IMR-90 (cell line): ENCODE data around the gene AGPS. TPM values are rescaled to one million over a fixed set of nuclear protein-coding genes. Genes with fewer than 3 reads are reported as not detected.
"Not testable (repeated sequence)": the region's sequence is repeated elsewhere in the genome, so short reads cannot be mapped to it uniquely, and the experiment has no call there.

Source experiments
- ATAC-seq: fragments of 200-7000 bp; cut with Tn5 transposase; 2 replicates; pipeline ENCODE4 v1.9.1; 2020; ENCODE audit warnings: low read depth, mild to moderate bottlenecking, moderate library complexity
- BruUV-seq: library from RNA; stranded (reverse); fragments of 400-500 nt; replicated peaks from 2 replicates; lab custom pipeline; 2021; lab: Mats Ljungman, UMichigan
- CTCF ChIA-PET: fragments of 300-600 bp; formaldehyde crosslinking; extraction: SDS; loops from one replicate; lab custom pipeline; 2021; ENCODE audit warnings: antibody characterized with exemption; lab: Yijun Ruan, JAX
- POLR2A ChIA-PET: fragments of 300-600 bp; sonication (Branson Sonifier 250); formaldehyde crosslinking; loops from one replicate; lab custom pipeline; 2022; ENCODE audit warnings: antibody characterized with exemption; ENCODE audit not compliant: unreplicated experiment; lab: Charles Lee
- DNase-seq: peaks from one replicate; pipeline ENCODE4 v3.0.0; 2013
- H2AFZ ChIP-seq: replicated peaks from 2 replicates; pipeline ENCODE3; 2013; ENCODE audit warnings: low read length, mild to moderate bottlenecking; ENCODE audit not compliant: poor library complexity
- H2AK5ac ChIP-seq: 2 replicates; pipeline ENCODE4 v1.6.1; 2013; ENCODE audit warnings: low read depth, low read length, inconsistent platforms
- H2AK9ac ChIP-seq: replicated peaks from 2 replicates; pipeline ENCODE3; 2013; ENCODE audit warnings: mild to moderate bottlenecking, low read depth, low read length, moderate library complexity; ENCODE audit not compliant: poor library complexity
- H2BK120ac ChIP-seq: 2 replicates; pipeline ENCODE4 v1.6.1; 2013; ENCODE audit warnings: low read depth, low read length, inconsistent platforms
- H2BK15ac ChIP-seq: 3 replicates; pipeline ENCODE4 v1.6.1; 2013; ENCODE audit warnings: low read depth, low read length, inconsistent platforms
- H2BK20ac ChIP-seq: 2 replicates; pipeline ENCODE4 v1.6.1; 2013; ENCODE audit warnings: low read depth, mild to moderate bottlenecking, inconsistent platforms, low read length, moderate library complexity
- H2BK5ac ChIP-seq: 2 replicates; pipeline ENCODE4 v1.6.1; 2013; ENCODE audit warnings: mild to moderate bottlenecking, low read depth, low read length, inconsistent platforms; ENCODE audit not compliant: poor library complexity, severe bottlenecking
- H3K14ac ChIP-seq: replicated peaks from 2 replicates; pipeline ENCODE4 v1.6.1; 2013; ENCODE audit warnings: low read depth, low read length, inconsistent platforms
- H3K18ac ChIP-seq: 2 replicates; pipeline ENCODE4 v1.6.1; 2013; ENCODE audit warnings: low read depth, low read length, control low read depth
- H3K23ac ChIP-seq: 2 replicates; pipeline ENCODE4 v1.6.1; 2013; ENCODE audit warnings: low read depth, low read length, inconsistent platforms
- H3K27ac ChIP-seq: 2 replicates; pipeline ENCODE4 v1.5.1; 2013; ENCODE audit warnings: mild to moderate bottlenecking, control low read depth, low read length; ENCODE audit not compliant: insufficient read depth
- H3K27me3 ChIP-seq: 2 replicates; pipeline ENCODE4 v1.6.1; 2013; ENCODE audit warnings: low read length; ENCODE audit not compliant: control insufficient read depth, insufficient read depth
- H3K36me3 ChIP-seq: 2 replicates; pipeline ENCODE4 v1.6.1; 2013; ENCODE audit warnings: low read length, mixed read lengths; ENCODE audit not compliant: control insufficient read depth, insufficient read depth
- H3K4ac ChIP-seq: 2 replicates; pipeline ENCODE4 v1.6.1; 2013; ENCODE audit warnings: low read depth, low read length, inconsistent platforms
- H3K4me1 ChIP-seq: 2 replicates; pipeline ENCODE4 v1.6.1; 2013; ENCODE audit warnings: low read length, mixed read lengths; ENCODE audit not compliant: control insufficient read depth, insufficient read depth
- H3K4me2 ChIP-seq: 2 replicates; pipeline ENCODE4 v1.6.1; 2013; ENCODE audit warnings: low read depth, mild to moderate bottlenecking, control low read depth, low read length, moderate library complexity
- H3K4me3 ChIP-seq: 2 replicates; pipeline ENCODE4 v1.5.1; 2013; ENCODE audit warnings: low read depth, mild to moderate bottlenecking, control low read depth, low read length, moderate library complexity; ENCODE audit not compliant: insufficient read depth
- H3K56ac ChIP-seq: 2 replicates; pipeline ENCODE4 v1.6.1; 2013; ENCODE audit warnings: low read length, inconsistent platforms; ENCODE audit not compliant: insufficient read depth; ENCODE audit errors: extremely low read depth
- H3K79me1 ChIP-seq, 2 experiments: 2 replicates each; pipeline ENCODE4 v1.6.1; 2013; ENCODE audit warnings: low read length in 2 of 2, inconsistent platforms in 1 of 2, low read depth in 1 of 2
- H3K9ac ChIP-seq: 2 replicates; pipeline ENCODE4 v1.6.1; 2013; ENCODE audit warnings: low read depth, low read length, control low read depth
- H3K9me1 ChIP-seq: 2 replicates; pipeline ENCODE4 v1.6.1; 2013; ENCODE audit warnings: low read length, inconsistent platforms; ENCODE audit not compliant: insufficient read depth
- H3K9me3 ChIP-seq: 2 replicates; pipeline ENCODE4 v1.6.1; 2013; ENCODE audit warnings: low read length; ENCODE audit not compliant: control insufficient read depth, insufficient read depth
- H4K20me1 ChIP-seq: 2 replicates; pipeline ENCODE4 v1.6.1; 2013; ENCODE audit warnings: low read length, inconsistent platforms; ENCODE audit not compliant: insufficient read depth
- H4K5ac ChIP-seq: 2 replicates; pipeline ENCODE4 v1.6.1; 2013; ENCODE audit warnings: mild to moderate bottlenecking, low read depth, low read length, control low read depth
- H4K8ac ChIP-seq, 2 experiments: 2 replicates each; pipeline ENCODE4 v1.6.1; 2013; ENCODE audit warnings: low read depth in 2 of 2, low read length in 2 of 2, control low read depth in 1 of 2, inconsistent platforms in 1 of 2
- H4K91ac ChIP-seq: 2 replicates; pipeline ENCODE4 v1.6.1; 2013; ENCODE audit warnings: low read depth, low read length, inconsistent platforms; ENCODE audit not compliant: insufficient read depth
- WGBS, 2 experiments: methylation state at CpG; one replicate each; pipeline versions ENCODE4 v1.1.5 to v1.1.7; 2013; ENCODE audit warnings: missing lambda C conversion rate in 2 of 2; ENCODE audit not compliant: insufficient read length in 1 of 2; ENCODE audit errors: extremely low coverage in 2 of 2; 5-methylcytosine and 5-hydroxymethylcytosine counted together
- dilution Hi-C: fragments of 300-500 bp; cut with HindIII; formaldehyde crosslinking; loops from one replicate; pipeline ENCODE4 v1.14.3; 2018; ENCODE audit warnings: low sequenced_read_pairs; ENCODE audit not compliant: unreplicated experiment
- in situ Hi-C: fragments of 300-500 bp; cut with MboI; formaldehyde crosslinking; loops from 3 replicates; pipeline ENCODE4 v1.14.3; 2019; ENCODE audit warnings: low sequenced_read_pairs, inconsistent platforms, mixed read lengths
- intact Hi-C: fragments of 100-400 bp; cut with micrococcal nuclease; formaldehyde crosslinking; loops from 2 replicates; pipeline ENCODE4 v1.10.0; 2022
- polyA plus RNA-seq, 3 experiments: library from polyadenylated mRNA; depleted of rRNA; stranded (reverse); fragments of >200 nt; gene quantifications; 2 replicates each; pipeline ENCODE4 v1.2.3, GENCODE V29; 2012; ENCODE audit warnings: low replicate concordance in 1 of 3
- total RNA-seq: library from RNA; depleted of rRNA; stranded (reverse); fragments of >200 nt; gene quantifications from 2 replicates; pipeline ENCODE4 v1.2.3, GENCODE V29; 2012

Gene AGPS
- total and polyA plus RNA-seq, 2 of the 4 experiments (the other 2 are of a cell fraction) = 6.6 to 18.6 TPM

GRCh38 chr2:177354541-177354940 lies 38.0 kb upstream of the AGPS start:
- H4K5ac ChIP-seq, H3K4me3 ChIP-seq, H2BK120ac ChIP-seq, ATAC-seq, H3K14ac ChIP-seq, POLR2A ChIA-PET, H4K8ac ChIP-seq, in situ Hi-C loops, H3K4ac ChIP-seq, H3K36me3 ChIP-seq, H3K4me2 ChIP-seq, H3K27ac ChIP-seq, H3K4me1 ChIP-seq, H4K20me1 ChIP-seq, CTCF ChIA-PET, dilution Hi-C loops, DNase-seq, H3K56ac ChIP-seq, H2AFZ ChIP-seq, H3K18ac ChIP-seq, H3K9me3 ChIP-seq, H3K23ac ChIP-seq, BruUV-seq, H3K79me1 ChIP-seq, H3K9ac ChIP-seq, H4K91ac ChIP-seq, H2AK5ac ChIP-seq, H2AK9ac ChIP-seq, H3K27me3 ChIP-seq, H2BK15ac ChIP-seq, H3K9me1 ChIP-seq, H2BK20ac ChIP-seq, H2BK5ac ChIP-seq: not testable (repeated sequence)
- WGBS, 2 experiments = no CpG with 5 or more reads among the region's 3 CpGs
- intact Hi-C loops = loop anchor here (5.0 kb wide), 1 partner anchor 33 kb away; no protein-coding TSS in a partner anchor
